Omental fat pad (tissue), 4 donors: ENCODE data around the gene CDT1. TPM values are rescaled to one million over a fixed set of nuclear protein-coding genes. Genes with fewer than 3 reads are reported as not detected.

Experiments used
- ATAC-seq: fragments of 150-250 bp; one replicate; pipeline ENCODE4 v1.9.1; 2016; ENCODE audit warnings: mild to moderate bottlenecking, moderate library complexity; ENCODE audit not compliant: low FRiP score
- DNase-seq: peaks from one replicate; pipeline ENCODE4 v3.0.0-alpha.2; 2019; ENCODE audit warnings: low spot score
- CTCF ChIP-seq, 3 donors: fragments of 450-650 bp; IDR thresholded peaks; one replicate each; pipeline ENCODE4 v1.5.1; 2016 to 2017; ENCODE audit warnings: antibody characterized with exemption in 3 of 3, mild to moderate bottlenecking in 3 of 3, moderate library complexity in 2 of 3
- total RNA-seq, 4 donors: library from RNA; depleted of rRNA; stranded (reverse); fragments of >200 nt; gene quantifications; one replicate each; pipeline ENCODE4 v1.1.0, GENCODE V29; 2016

Gene CDT1
- total RNA-seq, 4 donors from 2014 or later = 0.19 to 3.5 (median 1.6) TPM

DNA sequence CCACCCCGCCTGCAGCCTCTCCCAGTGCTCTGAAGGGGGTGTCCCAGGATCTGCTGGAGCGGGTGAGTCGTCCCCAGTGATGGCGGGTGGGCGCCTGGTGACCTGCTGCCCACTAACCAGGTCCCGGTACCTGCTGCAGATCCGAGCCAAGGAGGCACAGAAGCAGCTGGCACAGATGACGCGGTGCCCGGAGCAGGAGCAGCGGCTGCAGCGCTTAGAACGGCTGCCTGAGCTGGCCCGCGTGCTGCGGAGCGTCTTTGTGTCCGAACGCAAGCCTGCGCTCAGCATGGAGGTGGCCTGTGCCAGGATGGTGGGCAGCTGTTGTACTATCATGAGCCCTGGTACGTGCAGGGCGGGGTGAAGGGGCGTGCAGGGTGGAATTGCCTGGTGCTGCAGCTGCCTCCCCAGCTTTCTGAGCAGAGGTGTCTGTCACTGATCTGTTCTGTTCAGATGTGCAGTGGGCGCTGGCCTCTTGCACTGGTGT lies 3.6 kb downstream of the CDT1 start:
- ATAC-seq (no peak), DNase-seq (no peak)
- no peak for TF ChIP-seq CTCF (IDR thresholded peaks at IDR 0.05)

GRCh38 chr16:88807626-88808453 lies 4.3 kb downstream of the CDT1 start:
- DNase-seq = no peak
- no peak for TF ChIP-seq CTCF (IDR thresholded peaks at IDR 0.05)
- no peak for ATAC-seq

- no peak for TF ChIP-seq CTCF (IDR thresholded peaks at IDR 0.05)
- ATAC-seq (no peak), DNase-seq (no peak)
Measured at GRCh38 chr16:88809068-88809675, 5.6 kb downstream of the CDT1 start.

- no peak for TF ChIP-seq CTCF (IDR thresholded peaks at IDR 0.05)
- DNase-seq (no peak), ATAC-seq (no peak)
Measured at GRCh38 chr16:88809676-88810165, 6.1 kb downstream of the CDT1 start.

GRCh38 chr16:88810166-88810911 lies 6.8 kb downstream of the CDT1 start:
- no peak for DNase-seq
- no peak for TF ChIP-seq CTCF (IDR thresholded peaks at IDR 0.05)
- ATAC-seq = no peak

DNA sequence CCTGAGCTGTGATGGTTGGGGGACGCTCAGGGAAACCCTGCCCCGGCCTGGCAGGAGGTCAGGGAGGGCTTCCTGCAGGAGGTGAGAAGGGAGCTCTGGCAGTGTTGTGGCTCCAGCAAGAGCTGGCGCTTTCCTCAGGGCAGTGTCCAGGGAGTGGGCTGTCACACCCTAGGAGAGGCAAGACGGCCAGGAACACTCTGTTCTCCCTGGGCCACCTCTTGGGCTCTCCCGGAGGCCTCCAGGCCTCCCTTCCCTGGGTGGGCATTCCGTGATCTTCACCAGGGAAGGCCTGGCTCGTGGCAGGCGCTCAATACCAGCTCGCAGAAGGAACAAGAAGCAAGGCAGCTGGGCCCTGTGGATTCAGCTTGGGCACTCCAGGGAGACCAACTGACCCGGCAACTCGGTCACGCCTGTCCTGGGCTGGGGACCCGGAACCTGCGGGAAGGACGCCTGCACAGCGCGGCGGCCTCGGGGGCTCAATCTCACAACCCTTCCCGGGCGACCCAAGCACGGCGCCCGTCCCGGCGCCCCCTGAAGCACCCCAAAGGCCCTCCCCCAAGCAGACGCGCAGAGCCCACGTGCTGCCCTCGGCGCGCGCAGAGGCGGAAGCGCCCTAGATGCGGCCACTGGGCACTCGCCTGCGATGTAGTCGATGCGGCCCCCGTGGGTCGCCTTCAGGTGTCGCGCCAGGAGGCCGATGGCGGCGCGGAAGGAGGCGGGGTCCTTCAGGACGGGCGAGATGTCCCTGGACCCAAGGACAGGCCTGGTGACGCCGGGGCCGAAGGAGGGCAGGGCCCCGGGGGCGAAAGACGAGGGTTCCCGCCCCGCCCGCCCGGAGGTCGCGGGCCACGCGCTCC lies 7.6 kb downstream of the CDT1 start:
- DNase-seq (no peak), ATAC-seq (peak; percentile 42)
- no peak for TF ChIP-seq CTCF (IDR thresholded peaks at IDR 0.05)
